Measurements from ENCODE around the gene SLC22A5.

Gene SLC22A5

DNA sequence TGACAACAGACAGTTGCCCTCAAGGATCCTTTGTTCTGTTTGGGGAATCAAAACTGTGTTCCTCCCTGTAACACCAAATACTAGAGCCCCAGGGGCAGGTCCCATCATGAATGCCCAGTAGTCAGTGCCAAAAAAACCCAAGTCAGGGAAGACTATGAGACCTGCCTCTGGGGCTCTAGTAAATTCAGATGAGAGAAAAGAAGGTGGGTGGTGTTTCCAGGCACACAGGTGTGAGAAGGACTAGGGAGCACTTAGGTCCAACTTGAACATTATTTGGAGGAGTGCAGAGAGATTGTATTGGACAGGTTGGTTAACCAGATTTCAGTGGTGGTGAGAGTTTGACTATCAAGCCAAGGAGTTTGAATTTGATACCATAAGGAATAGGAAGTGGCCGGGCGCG is 52.0 kb downstream of the SLC22A5 start:
- H3K27me3 ChIP-seq (ENCODE audit: insufficient read depth, low read length, poor library complexity): no peaks in the 10 kb centered on the region
- no peak for TF ChIP-seq EZH2 (IDR thresholded peaks at IDR 0.05; ENCODE audit: borderline replicate concordance, low read depth, low read length, severe bottlenecking)
- TF ChIP-seq, protein P1, sequence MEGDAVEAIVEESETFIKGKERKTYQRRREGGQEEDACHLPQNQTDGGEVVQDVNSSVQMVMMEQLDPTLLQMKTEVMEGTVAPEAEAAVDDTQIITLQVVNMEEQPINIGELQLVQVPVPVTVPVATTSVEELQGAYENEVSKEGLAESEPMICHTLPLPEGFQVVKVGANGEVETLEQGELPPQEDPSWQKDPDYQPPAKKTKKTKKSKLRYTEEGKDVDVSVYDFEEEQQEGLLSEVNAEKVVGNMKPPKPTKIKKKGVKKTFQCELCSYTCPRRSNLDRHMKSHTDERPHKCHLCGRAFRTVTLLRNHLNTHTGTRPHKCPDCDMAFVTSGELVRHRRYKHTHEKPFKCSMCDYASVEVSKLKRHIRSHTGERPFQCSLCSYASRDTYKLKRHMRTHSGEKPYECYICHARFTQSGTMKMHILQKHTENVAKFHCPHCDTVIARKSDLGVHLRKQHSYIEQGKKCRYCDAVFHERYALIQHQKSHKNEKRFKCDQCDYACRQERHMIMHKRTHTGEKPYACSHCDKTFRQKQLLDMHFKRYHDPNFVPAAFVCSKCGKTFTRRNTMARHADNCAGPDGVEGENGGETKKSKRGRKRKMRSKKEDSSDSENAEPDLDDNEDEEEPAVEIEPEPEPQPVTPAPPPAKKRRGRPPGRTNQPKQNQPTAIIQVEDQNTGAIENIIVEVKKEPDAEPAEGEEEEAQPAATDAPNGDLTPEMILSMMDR (IDR thresholded peaks at IDR 0.05; ENCODE audit: borderline replicate concordance, extremely low read depth, low read length, poor library complexity, severe bottlenecking): no peak
- H3K4me1 ChIP-seq (ENCODE audit: insufficient read depth, low read length): peaks cover 100% of the 10 kb centered on the region
- no peaks in the 10 kb centered on the region for H3K9me3 ChIP-seq (ENCODE audit: insufficient read depth, low read length, severe bottlenecking)
- ATAC-seq (ENCODE audit: insufficient read depth, low read depth) (no peak), DNase-seq (no peak)
- H3K27ac ChIP-seq (ENCODE audit: low read length): peak overlapping the region; percentile 99
- peaks cover 74% of the 10 kb centered on the region for H3K36me3 ChIP-seq (ENCODE audit: insufficient read depth, low read length)
- peaks cover 3% of the 10 kb centered on the region; the same call in 1 of the 2 replicates for H4K20me1 ChIP-seq (ENCODE audit: insufficient read depth, low read length)
- peak overlapping the region; percentile 98 for H3K9ac ChIP-seq (ENCODE audit: low read depth, low read length)
- H3K4me3 ChIP-seq (ENCODE audit: low read depth in 1 of 2, low read length in 2 of 2): peak overlapping the region in 1 of 2 experiments; percentile 39; a peak in 2 of 4 replicates
- no peak overlapping the region for H2AFZ ChIP-seq (ENCODE audit: low read depth, low read length)
- H3K4me2 ChIP-seq (ENCODE audit: insufficient read depth, low read length): peak overlapping the region; percentile 80
- peaks cover 99% of the 10 kb centered on the region for H3K79me2 ChIP-seq (ENCODE audit: insufficient read depth, low read length)

DNA sequence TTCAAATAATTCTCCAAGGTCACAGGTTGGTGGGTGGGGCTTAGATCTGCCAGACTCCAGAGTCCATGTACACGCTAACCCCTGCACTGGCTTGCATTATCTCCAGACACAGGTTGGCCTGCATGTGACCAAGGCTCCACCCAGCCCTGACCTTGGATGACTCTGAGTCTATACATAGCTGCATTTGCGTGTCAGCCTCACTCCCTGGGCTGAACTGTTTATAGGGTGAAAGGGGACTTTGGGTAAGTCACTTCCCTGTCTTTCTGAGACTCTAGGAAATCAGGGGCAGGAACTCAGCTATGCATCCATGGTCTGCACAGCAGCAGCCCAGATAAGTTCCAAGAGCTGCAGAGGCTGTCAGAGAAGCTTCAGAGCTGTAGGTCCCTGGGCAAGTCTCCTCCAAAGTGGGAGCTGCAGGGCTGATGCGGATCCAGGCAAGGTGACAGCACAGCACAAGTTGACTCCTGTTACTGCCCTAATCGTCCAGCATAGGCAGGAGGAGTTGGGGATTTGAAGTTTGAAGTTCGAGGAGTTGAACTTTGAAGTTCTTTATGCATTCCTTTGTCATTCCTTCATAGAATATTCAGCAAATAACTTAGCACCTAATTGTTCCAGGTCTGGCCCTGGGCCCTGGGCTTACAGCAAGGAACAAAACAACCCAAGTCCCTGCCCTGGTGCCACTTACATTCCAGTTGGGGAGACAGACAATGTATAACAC is 53.4 kb downstream of the SLC22A5 start:
- H3K4me3 ChIP-seq (ENCODE audit: low read depth in 1 of 2, low read length in 2 of 2): peak overlapping the region in 1 of 2 experiments; percentile 30; a peak in 2 of 4 replicates
- DNase-seq (no peak), ATAC-seq (ENCODE audit: insufficient read depth, low read depth) (no peak)
- peaks cover 77% of the 10 kb centered on the region for H3K36me3 ChIP-seq (ENCODE audit: insufficient read depth, low read length)
- no peaks in the 10 kb centered on the region for H3K9me3 ChIP-seq (ENCODE audit: insufficient read depth, low read length, severe bottlenecking)
- no peak for TF ChIP-seq EZH2 (IDR thresholded peaks at IDR 0.05; ENCODE audit: borderline replicate concordance, low read depth, low read length, severe bottlenecking)
- TF ChIP-seq, protein P1 (IDR thresholded peaks at IDR 0.05; ENCODE audit: borderline replicate concordance, extremely low read depth, low read length, poor library complexity, severe bottlenecking): no peak
- H3K4me2 ChIP-seq (ENCODE audit: insufficient read depth, low read length): peak overlapping the region; percentile 52
- H4K20me1 ChIP-seq (ENCODE audit: insufficient read depth, low read length): peaks cover 15% of the 10 kb centered on the region
- no peak overlapping the region for H2AFZ ChIP-seq (ENCODE audit: low read depth, low read length)
- H3K9ac ChIP-seq (ENCODE audit: low read depth, low read length): peak overlapping the region; percentile 98
- peaks cover 100% of the 10 kb centered on the region for H3K4me1 ChIP-seq (ENCODE audit: insufficient read depth, low read length)
- peak overlapping the region; percentile 99 for H3K27ac ChIP-seq (ENCODE audit: low read length)
- peaks cover 99% of the 10 kb centered on the region for H3K79me2 ChIP-seq (ENCODE audit: insufficient read depth, low read length)
- no peaks in the 10 kb centered on the region for H3K27me3 ChIP-seq (ENCODE audit: insufficient read depth, low read length, poor library complexity)

GRCh38 chr5:132423438-132423898 is 54.0 kb downstream of the SLC22A5 start:
- DNase-seq (no peak), ATAC-seq (ENCODE audit: insufficient read depth, low read depth) (no peak)
- Histone ChIP-seq H3K4me1 (ENCODE audit: insufficient read depth, low read length) (peaks cover 100% of the 10 kb centered on the region), H3K9ac (ENCODE audit: low read depth, low read length) (peak overlapping the region; percentile 98), H3K27ac (ENCODE audit: low read length) (peak overlapping the region; percentile 99), H3K4me2 (ENCODE audit: insufficient read depth, low read length) (peak overlapping the region; percentile 52), H2AFZ (ENCODE audit: low read depth, low read length) (no peak overlapping the region), H3K79me2 (ENCODE audit: insufficient read depth, low read length) (peaks cover 99% of the 10 kb centered on the region), H3K36me3 (ENCODE audit: insufficient read depth, low read length) (peaks cover 78% of the 10 kb centered on the region), H3K9me3 (ENCODE audit: insufficient read depth, low read length, severe bottlenecking) (no peaks in the 10 kb centered on the region), H3K4me3 (ENCODE audit: low read depth in 1 of 2, low read length in 2 of 2) (peak overlapping the region in 1 of 2 experiments; percentile 30; a peak in 2 of 4 replicates), H3K27me3 (ENCODE audit: insufficient read depth, low read length, poor library complexity) (no peaks in the 10 kb centered on the region), H4K20me1 (ENCODE audit: insufficient read depth, low read length) (peaks cover 21% of the 10 kb centered on the region)
- no peak for TF ChIP-seq EZH2 (IDR thresholded peaks at IDR 0.05; ENCODE audit: borderline replicate concordance, low read depth, low read length, severe bottlenecking)
- TF ChIP-seq, protein P1 (IDR thresholded peaks at IDR 0.05; ENCODE audit: borderline replicate concordance, extremely low read depth, low read length, poor library complexity, severe bottlenecking): no peak
